Measurements from ENCODE around the gene STK36.

STK36 gene

GRCh38 chr2:218662377-218662776 is 9.5 kb upstream of the STK36 start:
- DNase-seq: no peak

DNA sequence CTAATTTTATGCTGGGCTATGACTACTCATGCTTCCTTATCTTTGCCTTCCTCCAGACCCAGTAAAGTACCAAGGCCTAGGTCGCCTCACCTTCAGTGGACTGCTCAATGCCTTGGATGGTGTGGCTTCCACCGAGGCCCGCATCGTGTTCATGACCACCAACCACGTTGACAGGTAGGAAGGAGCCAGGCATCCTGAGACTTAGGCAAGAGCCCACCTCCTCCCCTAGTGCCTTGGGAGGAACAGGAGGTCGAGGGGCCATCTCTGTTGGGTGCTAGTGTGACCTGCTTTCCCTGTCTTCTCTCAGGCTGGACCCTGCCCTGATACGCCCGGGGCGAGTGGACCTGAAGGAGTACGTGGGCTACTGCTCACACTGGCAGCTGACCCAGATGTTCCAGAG is 9.1 kb upstream of the STK36 start:
- no peak for DNase-seq

- no peak for DNase-seq
These were observed 8.0 kb upstream of the STK36 start for GRCh38 chr2:218663901-218664300.

- DNase-seq: no peak
These were observed 7.2 kb upstream of the STK36 start for GRCh38 chr2:218664653-218665052.

- peak; percentile 24 for DNase-seq
These were observed 711 bp upstream of the STK36 start for GRCh38 chr2:218671097-218671653.

- peak; percentile 51 for DNase-seq
These were observed 7.2 kb downstream of the STK36 start for GRCh38 chr2:218679119-218679518.

- DNase-seq: no peak
These were observed 8.2 kb downstream of the STK36 start for GRCh38 chr2:218680061-218680460.

DNA sequence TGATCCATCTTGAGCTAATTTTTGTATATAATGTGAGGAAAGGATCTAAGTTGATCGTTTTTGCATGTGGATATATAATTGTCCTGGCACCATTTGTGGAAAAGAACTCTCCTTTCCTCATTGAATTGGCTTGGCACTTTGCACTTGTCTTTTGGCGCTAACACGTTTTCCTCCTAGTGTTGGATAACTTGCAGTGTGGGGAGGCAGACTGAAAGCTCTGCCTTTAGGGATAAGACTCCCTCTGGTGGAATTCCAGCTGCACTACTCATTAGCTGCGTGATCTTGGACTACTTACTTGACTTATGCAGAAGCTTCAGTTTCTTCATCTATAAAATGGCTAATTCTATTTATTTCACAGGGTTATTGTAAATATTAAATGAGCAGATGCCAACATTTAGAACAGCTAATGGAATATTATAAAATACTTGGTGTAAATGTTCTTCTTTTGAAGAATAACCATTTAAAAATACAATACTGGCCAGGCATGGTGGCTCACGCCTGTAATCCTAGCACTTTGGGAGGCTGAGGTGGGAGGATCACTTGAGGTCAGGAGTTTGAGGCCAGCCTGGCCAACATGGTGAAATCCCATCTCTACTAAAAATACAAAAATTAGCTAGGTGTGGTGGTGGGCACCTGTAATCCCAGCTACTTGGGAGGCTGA is 15.6 kb downstream of the STK36 start:
- DNase-seq: peak; percentile 80

DNA sequence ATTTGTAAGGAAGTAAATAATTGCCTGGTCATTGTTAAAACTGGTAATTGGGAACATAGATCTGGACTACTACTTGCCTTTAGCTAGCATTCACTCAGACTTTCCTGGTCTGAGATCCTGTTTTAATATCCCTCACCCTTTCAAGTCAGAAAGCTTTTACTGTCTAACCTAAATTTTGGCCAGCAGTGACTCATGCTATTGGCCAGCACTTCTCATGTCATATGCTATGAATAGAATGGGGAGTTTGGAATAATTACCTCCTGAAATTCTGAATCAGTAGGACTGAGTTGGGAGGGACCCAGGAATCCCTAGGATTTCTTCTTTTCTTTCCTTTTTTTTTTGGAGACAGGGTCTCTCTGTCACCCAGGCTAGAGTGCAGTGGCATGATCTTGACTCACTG is 19.3 kb downstream of the STK36 start:
- peak; percentile 58 for DNase-seq

DNA sequence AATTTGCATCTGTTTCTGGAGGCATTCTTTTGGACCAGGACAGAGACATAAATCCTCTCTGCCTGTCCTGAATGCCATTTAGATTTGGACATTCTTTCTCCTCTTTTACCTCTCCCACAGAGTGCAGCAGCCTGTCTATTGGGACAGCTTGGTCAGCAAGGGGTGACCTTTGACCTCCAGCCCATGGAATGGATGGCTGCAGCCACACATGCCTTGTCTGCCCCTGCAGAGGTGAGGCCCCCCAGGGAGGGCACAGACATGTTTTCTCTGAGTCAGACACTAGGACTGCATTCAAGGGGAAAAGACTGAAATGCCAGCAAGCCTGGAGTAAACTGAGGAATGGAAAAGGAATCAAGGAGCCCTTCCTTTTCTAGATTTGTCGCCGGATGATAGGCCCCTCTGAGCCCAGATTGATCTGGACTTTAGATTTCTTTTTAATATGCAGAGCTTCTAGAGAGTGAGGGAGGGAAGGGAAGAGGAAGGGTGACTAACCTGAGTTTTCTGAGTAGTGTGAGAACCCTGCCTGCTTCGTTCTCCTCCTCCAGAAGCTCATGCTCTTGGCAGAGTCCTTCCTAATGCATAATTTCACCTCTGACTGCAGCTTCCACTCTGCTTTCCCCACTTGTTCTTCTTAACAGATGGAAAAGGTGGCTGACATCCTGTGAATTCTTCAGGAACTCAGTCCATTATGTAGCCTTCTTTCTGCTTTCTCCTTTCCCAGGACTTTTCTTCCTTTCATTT is 22.7 kb downstream of the STK36 start:
- no peak for DNase-seq

- DNase-seq: no peak
These were observed 27.0 kb downstream of the STK36 start for GRCh38 chr2:218698885-218699284.

- no peak for DNase-seq
These were observed 29.9 kb downstream of the STK36 start for GRCh38 chr2:218701806-218702205.

- DNase-seq: no peak
These were observed 31.5 kb downstream of the STK36 start for GRCh38 chr2:218703341-218703740.

DNA sequence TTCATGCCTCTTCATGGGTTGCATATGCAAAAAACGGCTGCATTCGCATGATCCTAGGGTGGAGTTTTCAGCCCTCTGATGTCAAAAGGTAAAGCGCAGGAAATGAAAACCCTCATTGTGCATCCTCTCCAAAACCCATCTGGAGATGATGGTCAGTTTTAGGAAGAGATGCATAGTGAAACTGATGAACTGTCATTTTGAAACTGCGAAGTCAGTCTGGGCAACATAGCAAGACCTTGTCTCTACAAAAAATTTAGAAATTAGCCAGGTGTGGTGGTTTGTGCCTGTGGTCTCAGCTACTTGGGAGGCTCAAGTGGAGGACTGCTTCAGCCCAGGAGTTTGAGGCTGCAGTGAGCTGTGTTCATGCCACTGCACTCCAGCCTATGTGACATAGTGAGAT is 36.2 kb downstream of the STK36 start:
- DNase-seq: no peak

DNA sequence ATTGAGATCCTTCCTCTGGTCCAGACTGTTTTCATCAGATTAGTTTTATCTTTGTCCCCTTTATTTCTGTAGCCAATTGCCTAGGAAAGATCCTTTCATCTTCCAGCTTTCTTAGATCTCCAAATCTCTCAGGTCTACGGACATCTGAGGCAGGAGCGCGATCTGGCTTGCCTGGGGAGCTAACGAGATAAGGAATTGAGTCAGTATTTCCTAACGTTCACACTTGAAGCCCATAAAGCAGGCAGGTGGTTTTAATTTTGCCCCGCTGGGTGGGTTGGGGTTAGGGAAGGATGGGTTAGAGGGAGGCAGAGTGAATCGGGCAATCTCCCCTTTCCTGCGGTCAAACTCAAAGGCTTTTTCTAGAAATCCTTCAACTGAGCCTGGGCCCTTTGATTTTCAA is 38.0 kb downstream of the STK36 start:
- no peak for DNase-seq

DNA sequence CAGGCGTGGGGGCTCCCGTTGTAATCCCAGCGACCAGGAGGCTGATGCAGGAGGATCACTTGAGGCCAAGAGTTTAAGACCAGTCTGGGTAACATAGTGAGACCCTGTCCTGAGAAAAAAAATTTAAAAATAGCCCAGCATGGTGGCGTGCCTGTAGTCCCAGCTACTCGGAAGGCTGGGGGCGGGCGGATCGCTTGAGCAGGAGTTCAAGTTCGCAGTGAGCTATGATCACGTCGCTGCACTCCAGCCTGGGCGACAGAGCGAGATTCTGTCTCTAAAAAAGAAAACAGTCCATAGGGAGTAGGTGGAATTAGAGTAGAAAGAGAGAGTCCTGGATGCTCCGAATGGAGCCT is 38.4 kb downstream of the STK36 start:
- no peak for DNase-seq

DNA sequence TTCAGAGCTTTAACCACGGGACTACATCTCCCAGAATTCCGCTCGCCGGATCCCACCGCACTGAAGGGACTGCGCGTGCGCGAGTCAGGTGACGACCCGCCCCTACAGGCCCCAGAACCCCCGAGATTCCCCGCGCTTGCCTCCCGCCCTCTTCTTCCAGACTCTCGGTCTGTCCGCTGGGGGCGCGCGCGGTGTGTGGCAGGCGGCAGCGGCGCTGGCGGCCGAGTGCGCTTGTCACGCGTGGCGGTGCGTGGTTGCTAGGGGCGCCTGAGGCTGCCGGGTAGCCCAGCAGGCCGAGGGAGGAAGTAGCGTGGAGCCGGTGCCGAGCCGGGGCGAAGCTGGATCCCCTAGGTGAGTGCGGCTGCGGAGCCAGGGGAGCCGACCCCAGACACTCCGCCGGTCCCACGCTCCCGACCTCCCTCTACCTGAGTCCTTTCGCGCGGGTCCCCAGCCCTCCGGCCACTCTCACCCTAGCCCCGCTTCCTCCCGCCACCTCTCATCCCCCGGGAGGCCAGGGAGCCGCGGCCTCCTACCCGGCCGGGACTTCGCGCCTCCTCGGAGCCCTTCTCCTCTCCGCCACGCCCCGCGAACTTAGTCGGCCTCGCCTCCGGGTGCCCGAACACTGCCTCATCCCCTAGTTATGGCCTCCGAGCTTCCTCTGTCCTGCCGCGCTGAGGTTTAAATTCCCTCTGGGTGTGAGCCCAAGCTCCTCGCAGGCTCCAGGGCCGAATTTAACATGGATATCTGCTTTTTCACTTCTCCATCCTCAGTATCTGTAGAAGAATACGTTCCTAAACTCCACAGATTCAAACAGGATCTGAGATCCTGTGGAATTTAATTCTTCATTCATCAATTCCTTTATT is 39.0 kb downstream of the STK36 start, which contains the start of gene TTLL4:
TSS of gene TTLL4 (plus strand) at position 149 of the 863 bp plus-strand sequence. CDS start 26,842 bp downstream, outside the sequence.
- DNase-seq: peak; percentile 94

DNA sequence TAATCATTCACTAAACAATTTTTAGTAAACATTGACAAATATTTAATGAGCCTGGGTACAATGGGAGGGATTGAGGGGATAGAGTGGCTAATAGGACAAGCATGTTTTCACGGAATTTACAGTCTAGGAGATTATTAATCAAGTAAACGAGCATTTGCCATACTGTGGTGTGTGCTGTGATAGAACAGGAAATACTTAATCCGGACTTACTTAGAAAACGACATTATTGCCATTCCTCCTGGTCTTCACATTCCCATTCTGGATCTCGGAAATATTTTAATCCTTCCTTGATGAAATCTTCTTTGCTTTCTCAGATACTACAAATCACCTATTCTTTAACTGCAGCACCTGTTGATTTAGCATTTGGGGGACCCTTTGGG is 39.7 kb downstream of the STK36 start:
- DNase-seq: peak; percentile 24

- no peak for DNase-seq
These were observed 42.0 kb downstream of the STK36 start for GRCh38 chr2:218713922-218714321.

DNA sequence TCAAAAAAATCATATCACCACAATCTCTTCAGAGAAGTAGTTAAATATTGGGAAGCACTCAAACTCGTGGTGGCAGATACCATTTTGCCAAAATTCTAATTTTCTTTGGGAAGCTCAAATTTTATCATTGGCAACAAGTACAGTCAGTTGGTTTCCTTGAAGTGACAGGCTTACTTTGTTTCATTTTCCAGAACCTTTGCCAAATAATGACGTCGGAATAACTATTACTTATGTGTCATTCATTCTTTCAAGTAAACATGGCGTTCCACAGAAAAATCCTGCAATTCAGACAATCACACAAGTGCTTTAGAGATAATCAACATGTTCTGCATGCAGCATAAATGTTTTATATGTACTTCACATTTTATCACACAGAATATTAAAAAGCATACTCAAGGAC is 44.2 kb downstream of the STK36 start:
- DNase-seq: peak; percentile 66

DNA sequence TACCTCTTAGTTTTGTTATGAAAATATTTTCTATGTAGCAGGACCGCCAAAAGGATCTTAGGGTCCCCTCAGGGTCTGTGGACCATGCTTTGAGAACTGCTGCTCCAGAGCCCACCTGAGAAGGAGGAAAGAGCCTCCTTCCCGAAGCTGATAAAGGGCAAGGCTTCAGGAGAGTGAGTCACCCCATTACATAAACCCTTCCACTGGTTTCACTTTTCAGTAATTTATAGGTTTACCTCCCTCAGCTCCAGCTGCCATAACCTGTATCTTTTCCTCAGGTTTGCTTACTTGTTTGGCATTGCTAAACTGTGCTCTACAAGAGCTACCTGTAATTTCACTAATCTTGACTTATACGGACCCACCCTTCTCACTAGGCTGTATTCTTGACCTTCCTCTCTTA is 45.4 kb downstream of the STK36 start:
- no peak for DNase-seq

- DNase-seq: no peak
These were observed 46.2 kb downstream of the STK36 start for GRCh38 chr2:218718058-218718457.

- DNase-seq: no peak
These were observed 47.6 kb downstream of the STK36 start for GRCh38 chr2:218719457-218719856.

Measured in HCEC 1CT (cell line).